ENCODE measurements around the gene PLCB1.

- TF ChIP-seq CTCF (IDR thresholded peaks at IDR 0.05; ENCODE audit: low read length) (no peak), EZH2 (IDR thresholded peaks at IDR 0.05; ENCODE audit: borderline replicate concordance, low read length) (no peak)
Measured at GRCh38 chr20:8133310-8133768, 1.3 kb downstream of the PLCB1 start.
